GM23338 (cell line): ENCODE results near the gene MORN4.

Experiments used
- CREB1 ChIP-seq: fragments of 250-450 bp; sonication (Bioruptor Pico); IDR thresholded peaks from 2 replicates; pipeline ENCODE4 v1.5.0; 2020; ENCODE audit warnings: low read depth, mild to moderate bottlenecking, moderate library complexity
- EZH2 ChIP-seq: fragments of 200-600 bp; sonication (generic); IDR thresholded peaks from one replicate; pipeline ENCODE4 v1.8.0; 2017; ENCODE audit warnings: antibody characterized with exemption, mild to moderate bottlenecking, low read depth; ENCODE audit not compliant: unreplicated experiment
- EZH2phosphoT487 ChIP-seq: fragments of 200-600 bp; sonication (generic); IDR thresholded peaks from one replicate; pipeline ENCODE4 v1.8.1; 2018; ENCODE audit warnings: antibody characterized with exemption; ENCODE audit not compliant: unreplicated experiment
- JUNB ChIP-seq: IDR thresholded peaks from one replicate; pipeline ENCODE4 v1.6.1; 2016; ENCODE audit warnings: antibody characterized with exemption; ENCODE audit not compliant: unreplicated experiment
- NANOG ChIP-seq: IDR thresholded peaks from 2 replicates; pipeline ENCODE4 v1.6.1; 2016; ENCODE audit warnings: antibody characterized with exemption, borderline replicate concordance
- POLR2AphosphoS5 ChIP-seq: IDR thresholded peaks from 2 replicates; pipeline ENCODE4 v1.6.1; 2016; ENCODE audit warnings: antibody characterized with exemption, low read depth
- ZNF114 ChIP-seq: fragments of 250-450 bp; sonication (Bioruptor Pico); IDR thresholded peaks from 2 replicates; pipeline ENCODE4 v1.5.0; 2020; ENCODE audit warnings: mild to moderate bottlenecking, moderate library complexity
- ZNF331 ChIP-seq: fragments of 250-450 bp; sonication (Bioruptor Pico); IDR thresholded peaks from 2 replicates; pipeline ENCODE4 v1.5.0; 2020; ENCODE audit warnings: low read depth, mild to moderate bottlenecking, moderate library complexity
- TF ChIP-seq, protein P1 (sequence below), 2 experiments: fragments of 200-600 bp in 1 of 2; sonication (generic) in 1 of 2; conservative IDR thresholded peaks; 2 replicates each; pipeline versions ENCODE4 v1.5.1 to v1.6.1; 2016 to 2017; ENCODE audit warnings: antibody characterized with exemption in 2 of 2, low read depth in 2 of 2, mild to moderate bottlenecking in 2 of 2, moderate library complexity in 1 of 2
- TF ChIP-seq, protein P2 (sequence below): IDR thresholded peaks from one replicate; pipeline ENCODE4 v1.6.1; 2018; ENCODE audit warnings: antibody characterized with exemption; ENCODE audit not compliant: unreplicated experiment
- TF ChIP-seq, protein P3 (sequence below): fragments of 250-450 bp; sonication (Bioruptor Pico); IDR thresholded peaks from 2 replicates; pipeline ENCODE4 v1.5.0; 2020; ENCODE audit warnings: mild to moderate bottlenecking, moderate library complexity

DNA sequence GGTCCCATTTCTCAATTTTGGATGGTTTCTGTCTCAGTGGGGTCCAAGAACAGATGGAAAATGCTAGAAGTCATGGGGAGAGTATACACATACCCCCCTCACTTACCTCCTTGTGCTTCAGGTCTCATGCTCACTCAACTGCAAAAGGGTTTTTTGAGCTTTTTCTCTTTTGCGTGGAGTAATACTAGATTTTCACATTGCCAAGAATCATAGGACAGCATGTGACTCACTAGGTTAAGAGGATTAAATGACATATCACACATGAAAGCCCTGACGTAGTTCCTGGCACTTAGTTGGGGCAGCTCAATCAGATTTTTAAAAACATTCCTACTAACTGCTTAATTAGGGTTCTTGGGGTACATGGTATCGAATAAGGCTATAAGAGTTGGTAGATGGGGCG is 11.6 kb upstream of the MORN4 start:
- TF ChIP-seq, protein P1, sequence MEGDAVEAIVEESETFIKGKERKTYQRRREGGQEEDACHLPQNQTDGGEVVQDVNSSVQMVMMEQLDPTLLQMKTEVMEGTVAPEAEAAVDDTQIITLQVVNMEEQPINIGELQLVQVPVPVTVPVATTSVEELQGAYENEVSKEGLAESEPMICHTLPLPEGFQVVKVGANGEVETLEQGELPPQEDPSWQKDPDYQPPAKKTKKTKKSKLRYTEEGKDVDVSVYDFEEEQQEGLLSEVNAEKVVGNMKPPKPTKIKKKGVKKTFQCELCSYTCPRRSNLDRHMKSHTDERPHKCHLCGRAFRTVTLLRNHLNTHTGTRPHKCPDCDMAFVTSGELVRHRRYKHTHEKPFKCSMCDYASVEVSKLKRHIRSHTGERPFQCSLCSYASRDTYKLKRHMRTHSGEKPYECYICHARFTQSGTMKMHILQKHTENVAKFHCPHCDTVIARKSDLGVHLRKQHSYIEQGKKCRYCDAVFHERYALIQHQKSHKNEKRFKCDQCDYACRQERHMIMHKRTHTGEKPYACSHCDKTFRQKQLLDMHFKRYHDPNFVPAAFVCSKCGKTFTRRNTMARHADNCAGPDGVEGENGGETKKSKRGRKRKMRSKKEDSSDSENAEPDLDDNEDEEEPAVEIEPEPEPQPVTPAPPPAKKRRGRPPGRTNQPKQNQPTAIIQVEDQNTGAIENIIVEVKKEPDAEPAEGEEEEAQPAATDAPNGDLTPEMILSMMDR (conservative IDR thresholded peaks at IDR 0.05; ENCODE audit: low read depth in 2 of 2), result no peak
- TF ChIP-seq POLR2AphosphoS5 (no peak), CREB1 (CRISPR knock-in tag) (no peak), NANOG (no peak), EZH2 (no peak), EZH2phosphoT487 (no peak), JUNB (no peak), ZNF114 (no peak), ZNF331 (CRISPR knock-in tag) (no peak)
- TF ChIP-seq, protein P2, sequence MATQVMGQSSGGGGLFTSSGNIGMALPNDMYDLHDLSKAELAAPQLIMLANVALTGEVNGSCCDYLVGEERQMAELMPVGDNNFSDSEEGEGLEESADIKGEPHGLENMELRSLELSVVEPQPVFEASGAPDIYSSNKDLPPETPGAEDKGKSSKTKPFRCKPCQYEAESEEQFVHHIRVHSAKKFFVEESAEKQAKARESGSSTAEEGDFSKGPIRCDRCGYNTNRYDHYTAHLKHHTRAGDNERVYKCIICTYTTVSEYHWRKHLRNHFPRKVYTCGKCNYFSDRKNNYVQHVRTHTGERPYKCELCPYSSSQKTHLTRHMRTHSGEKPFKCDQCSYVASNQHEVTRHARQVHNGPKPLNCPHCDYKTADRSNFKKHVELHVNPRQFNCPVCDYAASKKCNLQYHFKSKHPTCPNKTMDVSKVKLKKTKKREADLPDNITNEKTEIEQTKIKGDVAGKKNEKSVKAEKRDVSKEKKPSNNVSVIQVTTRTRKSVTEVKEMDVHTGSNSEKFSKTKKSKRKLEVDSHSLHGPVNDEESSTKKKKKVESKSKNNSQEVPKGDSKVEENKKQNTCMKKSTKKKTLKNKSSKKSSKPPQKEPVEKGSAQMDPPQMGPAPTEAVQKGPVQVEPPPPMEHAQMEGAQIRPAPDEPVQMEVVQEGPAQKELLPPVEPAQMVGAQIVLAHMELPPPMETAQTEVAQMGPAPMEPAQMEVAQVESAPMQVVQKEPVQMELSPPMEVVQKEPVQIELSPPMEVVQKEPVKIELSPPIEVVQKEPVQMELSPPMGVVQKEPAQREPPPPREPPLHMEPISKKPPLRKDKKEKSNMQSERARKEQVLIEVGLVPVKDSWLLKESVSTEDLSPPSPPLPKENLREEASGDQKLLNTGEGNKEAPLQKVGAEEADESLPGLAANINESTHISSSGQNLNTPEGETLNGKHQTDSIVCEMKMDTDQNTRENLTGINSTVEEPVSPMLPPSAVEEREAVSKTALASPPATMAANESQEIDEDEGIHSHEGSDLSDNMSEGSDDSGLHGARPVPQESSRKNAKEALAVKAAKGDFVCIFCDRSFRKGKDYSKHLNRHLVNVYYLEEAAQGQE, result no peak
- TF ChIP-seq, protein P3, sequence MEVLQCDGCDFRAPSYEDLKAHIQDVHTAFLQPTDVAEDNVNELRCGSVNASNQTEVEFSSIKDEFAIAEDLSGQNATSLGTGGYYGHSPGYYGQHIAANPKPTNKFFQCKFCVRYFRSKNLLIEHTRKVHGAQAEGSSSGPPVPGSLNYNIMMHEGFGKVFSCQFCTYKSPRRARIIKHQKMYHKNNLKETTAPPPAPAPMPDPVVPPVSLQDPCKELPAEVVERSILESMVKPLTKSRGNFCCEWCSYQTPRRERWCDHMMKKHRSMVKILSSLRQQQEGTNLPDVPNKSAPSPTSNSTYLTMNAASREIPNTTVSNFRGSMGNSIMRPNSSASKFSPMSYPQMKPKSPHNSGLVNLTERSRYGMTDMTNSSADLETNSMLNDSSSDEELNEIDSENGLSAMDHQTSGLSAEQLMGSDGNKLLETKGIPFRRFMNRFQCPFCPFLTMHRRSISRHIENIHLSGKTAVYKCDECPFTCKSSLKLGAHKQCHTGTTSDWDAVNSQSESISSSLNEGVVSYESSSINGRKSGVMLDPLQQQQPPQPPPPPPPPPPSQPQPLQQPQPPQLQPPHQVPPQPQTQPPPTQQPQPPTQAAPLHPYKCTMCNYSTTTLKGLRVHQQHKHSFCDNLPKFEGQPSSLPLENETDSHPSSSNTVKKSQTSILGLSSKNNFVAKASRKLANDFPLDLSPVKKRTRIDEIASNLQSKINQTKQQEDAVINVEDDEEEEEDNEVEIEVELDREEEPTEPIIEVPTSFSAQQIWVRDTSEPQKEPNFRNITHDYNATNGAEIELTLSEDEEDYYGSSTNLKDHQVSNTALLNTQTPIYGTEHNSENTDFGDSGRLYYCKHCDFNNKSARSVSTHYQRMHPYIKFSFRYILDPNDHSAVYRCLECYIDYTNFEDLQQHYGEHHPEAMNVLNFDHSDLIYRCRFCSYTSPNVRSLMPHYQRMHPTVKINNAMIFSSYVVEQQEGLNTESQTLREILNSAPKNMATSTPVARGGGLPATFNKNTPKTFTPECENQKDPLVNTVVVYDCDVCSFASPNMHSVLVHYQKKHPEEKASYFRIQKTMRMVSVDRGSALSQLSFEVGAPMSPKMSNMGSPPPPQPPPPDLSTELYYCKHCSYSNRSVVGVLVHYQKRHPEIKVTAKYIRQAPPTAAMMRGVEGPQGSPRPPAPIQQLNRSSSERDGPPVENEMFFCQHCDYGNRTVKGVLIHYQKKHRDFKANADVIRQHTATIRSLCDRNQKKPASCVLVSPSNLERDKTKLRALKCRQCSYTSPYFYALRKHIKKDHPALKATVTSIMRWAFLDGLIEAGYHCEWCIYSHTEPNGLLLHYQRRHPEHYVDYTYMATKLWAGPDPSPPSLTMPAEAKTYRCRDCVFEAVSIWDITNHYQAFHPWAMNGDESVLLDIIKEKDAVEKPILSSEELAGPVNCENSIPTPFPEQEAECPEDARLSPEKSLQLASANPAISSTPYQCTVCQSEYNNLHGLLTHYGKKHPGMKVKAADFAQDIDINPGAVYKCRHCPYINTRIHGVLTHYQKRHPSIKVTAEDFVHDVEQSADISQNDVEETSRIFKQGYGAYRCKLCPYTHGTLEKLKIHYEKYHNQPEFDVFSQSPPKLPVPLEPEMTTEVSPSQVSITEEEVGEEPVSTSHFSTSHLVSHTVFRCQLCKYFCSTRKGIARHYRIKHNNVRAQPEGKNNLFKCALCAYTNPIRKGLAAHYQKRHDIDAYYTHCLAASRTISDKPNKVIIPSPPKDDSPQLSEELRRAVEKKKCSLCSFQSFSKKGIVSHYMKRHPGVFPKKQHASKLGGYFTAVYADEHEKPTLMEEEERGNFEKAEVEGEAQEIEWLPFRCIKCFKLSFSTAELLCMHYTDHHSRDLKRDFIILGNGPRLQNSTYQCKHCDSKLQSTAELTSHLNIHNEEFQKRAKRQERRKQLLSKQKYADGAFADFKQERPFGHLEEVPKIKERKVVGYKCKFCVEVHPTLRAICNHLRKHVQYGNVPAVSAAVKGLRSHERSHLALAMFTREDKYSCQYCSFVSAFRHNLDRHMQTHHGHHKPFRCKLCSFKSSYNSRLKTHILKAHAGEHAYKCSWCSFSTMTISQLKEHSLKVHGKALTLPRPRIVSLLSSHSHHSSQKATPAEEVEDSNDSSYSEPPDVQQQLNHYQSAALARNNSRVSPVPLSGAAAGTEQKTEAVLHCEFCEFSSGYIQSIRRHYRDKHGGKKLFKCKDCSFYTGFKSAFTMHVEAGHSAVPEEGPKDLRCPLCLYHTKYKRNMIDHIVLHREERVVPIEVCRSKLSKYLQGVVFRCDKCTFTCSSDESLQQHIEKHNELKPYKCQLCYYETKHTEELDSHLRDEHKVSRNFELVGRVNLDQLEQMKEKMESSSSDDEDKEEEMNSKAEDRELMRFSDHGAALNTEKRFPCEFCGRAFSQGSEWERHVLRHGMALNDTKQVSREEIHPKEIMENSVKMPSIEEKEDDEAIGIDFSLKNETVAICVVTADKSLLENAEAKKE (CRISPR knock-in tag), result no peak
